Erythroblast (primary cell): ENCODE results near the gene LTC4S.
"Not testable (repeated sequence)": the region's sequence is repeated elsewhere in the genome, so short reads cannot be mapped to it uniquely, and the experiment has no call there.

ENCODE experiments used
- DNase-seq, 2 experiments: peaks; one replicate each; lab custom pipeline; 2025; lab: John Stamatoyannopoulos, UW
- GATA1 ChIP-seq: IDR thresholded peaks from 2 replicates; pipeline ENCODE4 v1.6.1; 2011; ENCODE audit warnings: low read depth, mild to moderate bottlenecking, control low read depth, low read length, moderate library complexity
- POLR2A ChIP-seq: IDR thresholded peaks from 2 replicates; pipeline ENCODE4 v1.6.1; 2011; ENCODE audit warnings: mild to moderate bottlenecking, low read length

LTC4S gene

GRCh38 chr5:179793468-179794139, at the start of gene LTC4S:
TSS of gene LTC4S (plus strand) at chr5:179793986. CDS start at chr5:179794081, 95 bp downstream.
- peak; percentile 37 to 44 for DNase-seq

GRCh38 chr5:179744106-179744505, 49.7 kb upstream of the LTC4S start:
- DNase-seq = not testable (repeated sequence)

More at GRCh38 chr5:179793468-179794139, at the start of gene LTC4S:
- no peak for TF ChIP-seq GATA1
- TF ChIP-seq POLR2A = no peak

- TF ChIP-seq GATA1 = no peak
- TF ChIP-seq POLR2A = no peak
- no peak for DNase-seq
Observed at GRCh38 chr5:179746872-179747271, 46.9 kb upstream of the LTC4S start.

GRCh38 chr5:179747811-179748210, 46.0 kb upstream of the LTC4S start:
- TF ChIP-seq GATA1 = no peak
- no peak for TF ChIP-seq POLR2A
- DNase-seq = no peak

- no peak for DNase-seq
- TF ChIP-seq GATA1 (no peak), POLR2A (no peak)
Observed at GRCh38 chr5:179749857-179750508, 43.8 kb upstream of the LTC4S start.

GRCh38 chr5:179753971-179754370, 39.8 kb upstream of the LTC4S start:
- no peak for DNase-seq
- TF ChIP-seq GATA1 (no peak), POLR2A (no peak)

GRCh38 chr5:179755022-179755421, 38.8 kb upstream of the LTC4S start:
- no peak for TF ChIP-seq POLR2A
- no peak for TF ChIP-seq GATA1
- DNase-seq = no peak

GRCh38 chr5:179758955-179759354, 34.8 kb upstream of the LTC4S start:
- no peak for DNase-seq
- TF ChIP-seq POLR2A = no peak
- no peak for TF ChIP-seq GATA1

GRCh38 chr5:179759581-179760551, 33.9 kb upstream of the LTC4S start:
- no peak for DNase-seq

GRCh38 chr5:179762079-179762780, 31.6 kb upstream of the LTC4S start:
- TF ChIP-seq GATA1 (no peak), POLR2A (no peak)
- DNase-seq = no peak

More at GRCh38 chr5:179759581-179760551, 33.9 kb upstream of the LTC4S start:
- TF ChIP-seq GATA1 (no peak), POLR2A (no peak)

- TF ChIP-seq GATA1 (no peak), POLR2A (no peak)
Observed at GRCh38 chr5:179762781-179763176, 31.0 kb upstream of the LTC4S start.

GRCh38 chr5:179763215-179763945, 30.4 kb upstream of the LTC4S start:
- DNase-seq = peak; percentile 74 to 79
- TF ChIP-seq GATA1 (no peak), POLR2A (no peak)

More at GRCh38 chr5:179762781-179763176, 31.0 kb upstream of the LTC4S start:
- DNase-seq = peak in 1 of 2 experiments; percentile 50

GRCh38 chr5:179764056-179764455, 29.7 kb upstream of the LTC4S start:
- no peak for DNase-seq
- TF ChIP-seq POLR2A (no peak), GATA1 (no peak)
